A549 (cell line): ENCODE measurements around the gene KLHL29. TPM values are rescaled to one million over a fixed set of nuclear protein-coding genes. Genes with fewer than 3 reads are reported as not detected.

ENCODE experiments used
- ATAC-seq, 2 experiments: fragments of 200-7000 bp in 1 of 2; fragments of >200 bp in 1 of 2; cut with Nextera tagmentation in 1 of 2; cut with Tn5 transposase in 1 of 2; 3 replicates each; pipeline versions ENCODE4 v1.8.0 to v1.9.1; 2018 to 2020; ENCODE audit warnings: mild to moderate bottlenecking in 1 of 2, moderate library complexity in 1 of 2
- CTCF ChIA-PET: fragments of 300-600 bp; sonication (Branson Sonifier 250); formaldehyde crosslinking; extraction: SDS; loops from one replicate; lab custom pipeline; 2021; ENCODE audit warnings: antibody characterized with exemption, inconsistent platforms; lab: Yijun Ruan, JAX
- POLR2A ChIA-PET: fragments of 350-600 bp; formaldehyde crosslinking; extraction: SDS; loops from one replicate; lab custom pipeline; 2021; ENCODE audit warnings: antibody characterized with exemption, inconsistent platforms; lab: Yijun Ruan, JAX
- DNase-seq, 2 experiments: peaks; one replicate each; pipeline versions ENCODE4 v3.0.0 to v3.0.0-alpha.2; 2011 to 2016; ENCODE audit warnings: low read depth in 1 of 2, low spot score in 1 of 2
- FAIRE-seq: peaks from 2 replicates; lab custom pipeline; 2011; peaks lifted over from hg19 to GRCh38; lab: Jason Lieb, UNC
- H3K27ac ChIP-seq, 2 experiments: fragments of >200 bp; sonication (Bioruptor Twin); formaldehyde crosslinking; 3 replicates each; pipeline ENCODE4 v1.5.1; 2016 to 2017
- H3K4me1 ChIP-seq: fragments of >200 bp; sonication (Bioruptor Twin); formaldehyde crosslinking; 3 replicates; pipeline ENCODE4 v1.6.1; 2016
- H3K4me2 ChIP-seq: fragments of >200 bp; sonication (Bioruptor Twin); formaldehyde crosslinking; 3 replicates; pipeline ENCODE4 v1.6.1; 2016
- H3K4me3 ChIP-seq: fragments of >200 bp; sonication (Bioruptor Twin); formaldehyde crosslinking; 3 replicates; pipeline ENCODE4 v1.5.1; 2016
- H3K9me3 ChIP-seq: fragments of >200 bp; sonication (Bioruptor Twin); formaldehyde crosslinking; 3 replicates; pipeline ENCODE4 v1.6.1; 2016
- BHLHE40 ChIP-seq: IDR thresholded peaks from 2 replicates; pipeline ENCODE4 v1.6.1; 2012; ENCODE audit warnings: low read depth, low read length, inconsistent platforms
- CBX2 ChIP-seq: fragments of 200-600 bp; sonication (generic); IDR thresholded peaks from 2 replicates; pipeline ENCODE4 v1.6.1; 2016; ENCODE audit warnings: low read depth, mild to moderate bottlenecking, borderline replicate concordance
- CHD4 ChIP-seq: fragments of 200-600 bp; sonication (generic); IDR thresholded peaks from 2 replicates; pipeline ENCODE4 v1.6.1; 2016; ENCODE audit warnings: antibody characterized with exemption, mild to moderate bottlenecking, borderline replicate concordance
- EHMT2 ChIP-seq: fragments of 200-600 bp; sonication (generic); IDR thresholded peaks from 2 replicates; pipeline ENCODE4 v1.6.1; 2016; ENCODE audit warnings: antibody characterized with exemption, low read depth, mild to moderate bottlenecking, moderate library complexity
- ESRRA ChIP-seq: fragments of 150-350 bp; IDR thresholded peaks from 2 replicates; pipeline ENCODE4 v1.6.1; 2014; ENCODE audit warnings: mild to moderate bottlenecking, low read length, borderline replicate concordance
- FOXS1 ChIP-seq: fragments of 250-450 bp; sonication (Bioruptor Pico); IDR thresholded peaks from 2 replicates; pipeline ENCODE4 v1.5.0; 2020; ENCODE audit warnings: mild to moderate bottlenecking, moderate library complexity
- HDAC2 ChIP-seq: fragments of 200-600 bp; sonication (generic); IDR thresholded peaks from 2 replicates; pipeline ENCODE4 v1.6.1; 2016
- HEYL ChIP-seq: fragments of 250-450 bp; sonication (Bioruptor Pico); IDR thresholded peaks from 2 replicates; pipeline ENCODE4 v1.8.0; 2021; ENCODE audit warnings: mild to moderate bottlenecking, moderate library complexity
- JUN ChIP-seq, 2 experiments: fragments of >200 bp; sonication (Bioruptor Twin); formaldehyde crosslinking; IDR thresholded peaks; 2 replicates in 1 of 2; 3 replicates in 1 of 2; pipeline ENCODE4 v1.6.1; 2016 to 2017
- JUNB ChIP-seq: fragments of >200 bp; sonication (Bioruptor Twin); formaldehyde crosslinking; IDR thresholded peaks from 2 replicates; pipeline ENCODE4 v1.6.1; 2016
- MAZ ChIP-seq: fragments of 150-350 bp; IDR thresholded peaks from 2 replicates; pipeline ENCODE4 v1.6.1; 2014; ENCODE audit warnings: antibody characterized with exemption, low read depth, low read length, borderline replicate concordance
- MYC ChIP-seq: IDR thresholded peaks from 2 replicates; pipeline ENCODE4 v1.6.1; 2012; ENCODE audit warnings: mild to moderate bottlenecking, inconsistent platforms, low read length, improper control_type of control experiment, borderline replicate concordance
- NFE2L2 ChIP-seq: fragments of 150-350 bp; conservative IDR thresholded peaks from 2 replicates; pipeline ENCODE4 v1.6.1; 2014; ENCODE audit warnings: low read length
- NPAS2 ChIP-seq: fragments of 250-450 bp; sonication (Bioruptor Pico); IDR thresholded peaks from 2 replicates; pipeline ENCODE4 v1.8.0; 2022; ENCODE audit warnings: mild to moderate bottlenecking, moderate library complexity, borderline replicate concordance
- PHF8 ChIP-seq: fragments of 200-600 bp; sonication (generic); IDR thresholded peaks from 2 replicates; pipeline ENCODE4 v1.6.1; 2016; ENCODE audit warnings: low read depth, mild to moderate bottlenecking, antibody characterized with exemption, moderate library complexity, borderline replicate concordance
- RAD21 ChIP-seq, 2 experiments: fragments of >200 bp in 1 of 2; sonication (Bioruptor Twin) in 1 of 2; formaldehyde crosslinking in 1 of 2; IDR thresholded peaks in 1 of 2; conservative IDR thresholded peaks in 1 of 2; 2 replicates in 1 of 2; 3 replicates in 1 of 2; pipeline ENCODE4 v1.6.1; 2012 to 2018; ENCODE audit warnings: inconsistent platforms in 1 of 2
- RFX5 ChIP-seq: fragments of 450-650 bp; IDR thresholded peaks from 2 replicates; pipeline ENCODE4 v1.7.1; 2014; ENCODE audit warnings: antibody characterized with exemption, mild to moderate bottlenecking, moderate library complexity
- SMC3 ChIP-seq: fragments of >200 bp; sonication (Bioruptor Twin); formaldehyde crosslinking; IDR thresholded peaks from 3 replicates; pipeline ENCODE4 v1.6.1; 2018; ENCODE audit warnings: inconsistent platforms
- SREBF2 ChIP-seq: fragments of 450-650 bp; IDR thresholded peaks from 2 replicates; pipeline ENCODE4 v1.6.1; 2014; ENCODE audit warnings: mild to moderate bottlenecking, moderate library complexity
- TP53 ChIP-seq: fragments of 250-450 bp; sonication (Bioruptor Pico); IDR thresholded peaks from 2 replicates; pipeline ENCODE4 v1.5.0; 2021; ENCODE audit warnings: mild to moderate bottlenecking, moderate library complexity
- ZNF302 ChIP-seq: fragments of 250-450 bp; sonication (Bioruptor Pico); IDR thresholded peaks from 2 replicates; pipeline ENCODE4 v1.9.0; 2021; ENCODE audit warnings: inconsistent platforms, mild to moderate bottlenecking, moderate library complexity
- ZSCAN20 ChIP-seq: fragments of 250-450 bp; sonication (Bioruptor Pico); IDR thresholded peaks from 2 replicates; pipeline ENCODE4 v1.8.0; 2022; ENCODE audit warnings: mild to moderate bottlenecking, moderate library complexity
- WGBS: methylation state at CpG from one replicate; pipeline ENCODE4 v1.1.6; 2017; ENCODE audit errors: missing lambda C conversion rate; 5-methylcytosine and 5-hydroxymethylcytosine counted together
- polyA plus RNA-seq, 4 experiments: library from polyadenylated mRNA; depleted of rRNA in 3 of 4; stranded (reverse); fragments of >200 nt; fragmentation: RNase III in 1 of 4; extraction: RNeasy Plus Mini Kit Qiagen cat#74134 plus additional on column Dnase treatment in 1 of 4; gene quantifications; 2 replicates in 3 of 4; 3 replicates in 1 of 4; pipeline ENCODE4 v1.2.3, GENCODE V29; 2011 to 2017
- TF ChIP-seq, protein P1 (sequence below): IDR thresholded peaks from 2 replicates; pipeline ENCODE4 v1.6.1; 2012
- TF ChIP-seq, protein P2 (sequence below): IDR thresholded peaks from 2 replicates; pipeline ENCODE4 v1.6.1; 2012
- TF ChIP-seq, protein P3 (sequence below): fragments of >200 bp; sonication (Bioruptor Twin); formaldehyde crosslinking; IDR thresholded peaks from 3 replicates; pipeline ENCODE4 v1.5.1; 2016

Gene KLHL29
- polyA plus RNA-seq, 2 of the 4 experiments (the other 2 are of a cell fraction), result 1.3 to 2.5 TPM

DNA sequence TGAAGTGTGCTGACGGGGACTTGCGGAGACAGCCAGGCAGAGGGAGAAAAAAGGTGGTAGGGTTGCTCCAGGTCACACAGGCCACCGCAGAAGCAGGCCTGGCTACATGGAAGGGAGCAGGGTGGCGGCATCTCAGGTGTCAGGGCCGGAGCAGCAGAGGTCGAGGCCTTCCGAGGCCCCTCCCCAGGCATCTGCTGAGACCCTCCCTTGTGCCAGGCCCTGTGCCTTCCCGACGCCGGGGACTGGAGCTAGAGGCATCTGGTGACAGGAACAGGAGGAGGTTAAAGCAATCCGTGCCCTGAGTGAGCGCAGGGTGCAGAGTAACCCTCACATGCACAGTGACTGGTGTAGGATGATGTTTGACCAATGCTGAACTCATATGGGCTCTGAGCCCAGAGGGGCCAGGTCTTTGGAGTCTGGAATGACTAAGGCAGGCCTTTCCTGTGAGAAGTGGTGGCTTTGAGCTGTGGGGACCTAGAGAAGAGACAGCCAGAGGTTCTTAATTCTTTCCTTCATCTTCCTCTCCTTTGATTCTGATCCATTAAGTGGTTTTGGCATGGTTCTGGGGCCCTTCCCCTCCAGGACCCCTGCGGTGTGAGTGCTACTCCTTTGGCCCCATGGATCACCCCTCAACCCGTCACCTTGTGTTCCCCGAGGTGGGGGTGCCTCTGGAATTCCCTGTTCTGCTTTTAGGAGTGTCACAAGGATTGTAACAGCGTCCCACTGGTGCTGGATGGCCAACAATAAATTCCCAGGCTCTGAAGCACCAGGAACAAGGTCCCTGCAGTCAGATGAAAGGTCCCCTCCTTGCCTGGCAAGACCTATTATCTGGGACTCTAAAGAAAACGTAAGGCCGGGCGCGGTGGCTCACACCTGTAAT lies 72.1 kb downstream of the KLHL29 start:
- Histone ChIP-seq H3K4me1 (no peaks in the 10 kb centered on the region), H3K27ac (no peak overlapping the region), H3K4me3 (no peak overlapping the region), H3K9me3 (no peaks in the 10 kb centered on the region), H3K4me2 (no peak overlapping the region)
- TF ChIP-seq RFX5 (no peak), CHD4 (no peak)
- FAIRE-seq, result no peak
- ChIA-PET CTCF (no interaction called here), POLR2A (no interaction called here)
- no peak for DNase-seq
- WGBS, result 72% methylated on average over 20 of the region's 20 CpGs
- ATAC-seq, result peak in 1 of 2 experiments; percentile 22; a peak in 2 of 6 replicates

DNA sequence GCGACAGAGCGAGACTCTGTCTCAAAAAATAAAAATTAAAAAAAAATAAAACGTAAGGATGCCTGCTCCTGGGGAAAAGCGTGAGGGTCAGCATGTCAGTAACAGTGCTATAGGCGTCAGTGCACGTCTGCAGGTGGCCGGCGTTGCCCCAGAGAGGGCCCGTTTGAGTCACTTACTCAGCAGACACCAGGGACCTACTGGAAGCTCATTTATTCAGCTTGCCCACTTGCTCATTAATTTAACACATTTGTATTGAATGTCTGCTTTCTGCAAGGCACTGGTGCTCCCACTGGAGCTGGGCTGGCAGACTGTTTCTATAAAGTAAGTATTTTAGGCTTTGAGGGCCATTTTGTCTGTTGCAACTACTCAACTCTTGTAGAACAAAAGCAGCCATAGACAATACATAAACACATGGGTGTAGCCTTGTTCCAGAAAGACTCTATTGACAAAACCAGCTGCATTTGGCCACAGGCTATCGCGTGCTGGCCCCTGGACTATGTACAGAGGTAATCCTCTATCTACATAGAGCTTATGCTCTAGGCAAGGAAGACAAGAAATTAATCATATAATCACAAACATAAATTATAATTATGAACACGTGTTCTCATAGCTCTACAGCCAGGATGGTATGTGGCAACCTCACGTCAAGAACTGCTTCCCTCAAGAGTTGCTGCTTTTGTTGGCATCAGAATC lies 73.2 kb downstream of the KLHL29 start:
- ChIA-PET CTCF (interaction anchor here (1.1 kb wide), 1 partner anchor 23 kb away, joined by 3 read pairs; no protein-coding TSS in a partner anchor), POLR2A (no interaction called here)
- no peak for ATAC-seq
- DNase-seq, result no peak
- no peak overlapping the region for H3K4me2 ChIP-seq
- TF ChIP-seq, protein P1, sequence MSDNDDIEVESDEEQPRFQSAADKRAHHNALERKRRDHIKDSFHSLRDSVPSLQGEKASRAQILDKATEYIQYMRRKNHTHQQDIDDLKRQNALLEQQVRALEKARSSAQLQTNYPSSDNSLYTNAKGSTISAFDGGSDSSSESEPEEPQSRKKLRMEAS, result no peak
- no peak overlapping the region for H3K27ac ChIP-seq
- no peak overlapping the region for H3K4me3 ChIP-seq
- 75% methylated on average over 13 of the region's 13 CpGs for WGBS
- H3K9me3 ChIP-seq, result no peaks in the 10 kb centered on the region
- no peaks in the 10 kb centered on the region for H3K4me1 ChIP-seq
- no peak for FAIRE-seq

DNA sequence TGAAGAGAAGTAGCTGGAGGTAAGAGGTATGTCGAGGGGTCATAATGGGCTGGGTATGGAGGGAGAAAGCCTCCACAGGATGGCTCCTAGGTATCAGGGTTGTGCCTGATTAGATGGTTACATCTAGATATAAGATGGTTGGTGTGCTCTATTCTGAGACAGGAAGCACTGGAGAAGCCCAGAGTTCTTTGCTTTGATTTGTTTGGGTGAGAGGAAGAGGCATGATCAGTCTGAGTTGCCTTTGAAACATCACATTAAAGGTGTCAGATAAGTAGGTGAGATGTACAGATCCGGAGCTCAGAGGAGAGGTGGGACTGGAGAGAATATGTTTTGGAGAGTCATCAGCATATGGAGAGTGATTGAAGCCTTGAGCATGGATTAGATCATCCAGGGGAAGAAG lies 74.1 kb downstream of the KLHL29 start:
- ATAC-seq (no peak), DNase-seq (no peak), FAIRE-seq (no peak)
- ChIA-PET POLR2A (no interaction called here), CTCF (interaction anchor here (1.1 to 1.2 kb wide), 2 partner anchors 24 to 75 kb away, joined by 3 to 4 read pairs; partner anchors contain the start of gene KLHL29)
- H3K9me3 ChIP-seq, result no peaks in the 10 kb centered on the region
- TF ChIP-seq MAZ (no peak), HEYL (CRISPR knock-in tag) (no peak), ESRRA (no peak), FOXS1 (CRISPR knock-in tag) (no peak), NPAS2 (CRISPR knock-in tag) (no peak), MYC (no peak), BHLHE40 (no peak), EHMT2 (no peak), HDAC2 (no peak), TP53 (CRISPR knock-in tag) (no peak)
- H3K4me3 ChIP-seq, result no peak overlapping the region
- WGBS, result 27% methylated on average over 2 of the region's 2 CpGs
- H3K4me1 ChIP-seq, result no peaks in the 10 kb centered on the region
- H3K27ac ChIP-seq, result no peak overlapping the region
- no peak overlapping the region for H3K4me2 ChIP-seq

DNA sequence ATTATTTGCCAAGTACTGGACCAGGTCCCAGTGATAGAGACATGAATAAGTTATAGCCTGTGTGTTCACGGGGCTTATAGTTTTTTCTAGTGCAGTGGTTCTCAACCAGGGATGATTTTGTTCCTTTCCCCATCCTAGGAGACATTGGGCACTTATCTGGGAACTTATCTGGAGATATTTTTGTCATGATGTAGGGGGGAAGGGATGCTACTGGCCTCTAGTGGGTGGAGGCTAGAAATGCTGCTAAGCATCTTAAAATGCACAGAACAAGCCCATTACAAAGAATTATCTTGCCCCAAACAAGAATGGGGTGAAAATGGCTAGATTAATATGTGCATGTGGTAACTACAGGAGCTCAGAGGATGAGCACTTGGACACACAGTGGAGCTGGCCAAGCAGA lies 75.2 kb downstream of the KLHL29 start:
- 44% methylated on average over 1 of the region's 1 CpG for WGBS
- FAIRE-seq (no peak), DNase-seq (peak; percentile 21 to 43), ATAC-seq (peak in 1 of 2 experiments; percentile 76; a peak in 3 of 6 replicates)
- Histone ChIP-seq H3K4me2 (no peak overlapping the region), H3K27ac (no peak overlapping the region), H3K9me3 (no peaks in the 10 kb centered on the region), H3K4me3 (no peak overlapping the region), H3K4me1 (no peaks in the 10 kb centered on the region)
- ChIA-PET POLR2A (no interaction called here), CTCF (interaction anchor here (0.8 to 1.0 kb wide), 3 partner anchors 10 to 129 kb away, joined by 3 read pairs; no protein-coding TSS in a partner anchor)
- TF ChIP-seq, protein P2, sequence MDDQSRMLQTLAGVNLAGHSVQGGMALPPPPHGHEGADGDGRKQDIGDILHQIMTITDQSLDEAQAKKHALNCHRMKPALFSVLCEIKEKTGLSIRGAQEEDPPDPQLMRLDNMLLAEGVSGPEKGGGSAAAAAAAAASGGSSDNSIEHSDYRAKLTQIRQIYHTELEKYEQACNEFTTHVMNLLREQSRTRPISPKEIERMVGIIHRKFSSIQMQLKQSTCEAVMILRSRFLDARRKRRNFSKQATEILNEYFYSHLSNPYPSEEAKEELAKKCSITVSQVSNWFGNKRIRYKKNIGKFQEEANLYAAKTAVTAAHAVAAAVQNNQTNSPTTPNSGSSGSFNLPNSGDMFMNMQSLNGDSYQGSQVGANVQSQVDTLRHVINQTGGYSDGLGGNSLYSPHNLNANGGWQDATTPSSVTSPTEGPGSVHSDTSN, result no peak
- TF ChIP-seq MYC (no peak), RAD21 (conservative IDR thresholded peaks at IDR 0.05 in 1 of 2, IDR thresholded peaks at IDR 0.05 in 1 of 2) (peak; percentile 39 to 69; a peak in 3 of 5 replicates), PHF8 (no peak), JUN (IDR thresholded peaks at IDR 0.05) (no peak), MAZ (no peak), ZSCAN20 (no peak), CHD4 (no peak), SREBF2 (no peak), NFE2L2 (no peak), ZNF302 (no peak), JUNB (no peak), SMC3 (0 out of 3 replicates have a peak, but pooled peaks have one; percentile 26), FOXS1 (CRISPR knock-in tag) (no peak), CBX2 (no peak)
- TF ChIP-seq, protein P3, sequence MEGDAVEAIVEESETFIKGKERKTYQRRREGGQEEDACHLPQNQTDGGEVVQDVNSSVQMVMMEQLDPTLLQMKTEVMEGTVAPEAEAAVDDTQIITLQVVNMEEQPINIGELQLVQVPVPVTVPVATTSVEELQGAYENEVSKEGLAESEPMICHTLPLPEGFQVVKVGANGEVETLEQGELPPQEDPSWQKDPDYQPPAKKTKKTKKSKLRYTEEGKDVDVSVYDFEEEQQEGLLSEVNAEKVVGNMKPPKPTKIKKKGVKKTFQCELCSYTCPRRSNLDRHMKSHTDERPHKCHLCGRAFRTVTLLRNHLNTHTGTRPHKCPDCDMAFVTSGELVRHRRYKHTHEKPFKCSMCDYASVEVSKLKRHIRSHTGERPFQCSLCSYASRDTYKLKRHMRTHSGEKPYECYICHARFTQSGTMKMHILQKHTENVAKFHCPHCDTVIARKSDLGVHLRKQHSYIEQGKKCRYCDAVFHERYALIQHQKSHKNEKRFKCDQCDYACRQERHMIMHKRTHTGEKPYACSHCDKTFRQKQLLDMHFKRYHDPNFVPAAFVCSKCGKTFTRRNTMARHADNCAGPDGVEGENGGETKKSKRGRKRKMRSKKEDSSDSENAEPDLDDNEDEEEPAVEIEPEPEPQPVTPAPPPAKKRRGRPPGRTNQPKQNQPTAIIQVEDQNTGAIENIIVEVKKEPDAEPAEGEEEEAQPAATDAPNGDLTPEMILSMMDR, result peak; percentile 41
- TF ChIP-seq, protein P1, result no peak
